GM23248 (cell line): ENCODE data around the gene UBQLNL. TPM values are rescaled to one million over a fixed set of nuclear protein-coding genes. Genes with fewer than 3 reads are reported as not detected.
A peak's percentile ranks its signal among the peaks of the same experiment; 100 is the strongest.

Experiments used
- DNase-seq: peaks from one replicate; pipeline ENCODE4 v3.0.0-alpha.2; 2015
- H2AFZ ChIP-seq: fragments of 200-600 bp; sonication (generic); 2 replicates; pipeline ENCODE4 v1.6.1; 2016; ENCODE audit warnings: antibody characterized with exemption
- H3F3A ChIP-seq: fragments of 200-600 bp; sonication (generic); 2 replicates; pipeline ENCODE4 v1.6.1; 2016; ENCODE audit warnings: mild to moderate bottlenecking, antibody characterized with exemption, mixed run types; ENCODE audit not compliant: insufficient read depth
- H3K27ac ChIP-seq: fragments of 200-600 bp; sonication (generic); 2 replicates; pipeline ENCODE4 v1.5.1; 2016; ENCODE audit warnings: mild to moderate bottlenecking
- H3K27me3 ChIP-seq: fragments of 200-600 bp; sonication (generic); replicated peaks from 2 replicates; pipeline ENCODE4 v1.6.1; 2016; ENCODE audit warnings: mild to moderate bottlenecking; ENCODE audit not compliant: insufficient read depth
- H3K36me3 ChIP-seq: fragments of 200-600 bp; sonication (generic); 2 replicates; pipeline ENCODE4 v1.6.1; 2016; ENCODE audit warnings: low read depth, mild to moderate bottlenecking
- H3K4me1 ChIP-seq: fragments of 200-600 bp; sonication (generic); 2 replicates; pipeline ENCODE4 v1.6.1; 2016; ENCODE audit warnings: mild to moderate bottlenecking; ENCODE audit not compliant: insufficient read depth
- H3K4me2 ChIP-seq: fragments of 200-600 bp; sonication (generic); one replicate; pipeline ENCODE4 v1.6.1; 2016; ENCODE audit warnings: mild to moderate bottlenecking; ENCODE audit not compliant: unreplicated experiment
- H3K4me3 ChIP-seq: fragments of 200-600 bp; sonication (generic); 2 replicates; pipeline ENCODE4 v1.5.1; 2016; ENCODE audit warnings: mild to moderate bottlenecking
- H3K79me2 ChIP-seq: fragments of 200-600 bp; sonication (generic); 2 replicates; pipeline ENCODE4 v1.6.1; 2016; ENCODE audit warnings: mild to moderate bottlenecking; ENCODE audit not compliant: insufficient read depth
- H3K9ac ChIP-seq: fragments of 200-600 bp; sonication (generic); 2 replicates; pipeline ENCODE4 v1.6.1; 2016; ENCODE audit warnings: mild to moderate bottlenecking
- H3K9me2 ChIP-seq: fragments of 200-600 bp; sonication (generic); 2 replicates; pipeline ENCODE4 v1.6.1; 2016; ENCODE audit warnings: mixed run types, mild to moderate bottlenecking, moderate library complexity; ENCODE audit not compliant: insufficient read depth
- H3K9me3 ChIP-seq: fragments of 200-600 bp; sonication (generic); one replicate; pipeline ENCODE4 v1.6.1; 2017; ENCODE audit warnings: low read depth
- H4K20me1 ChIP-seq: fragments of 200-600 bp; sonication (generic); 2 replicates; pipeline ENCODE4 v1.6.0; 2016; ENCODE audit not compliant: insufficient read depth
- EZH2 ChIP-seq: fragments of 200-600 bp; sonication (generic); IDR thresholded peaks from 2 replicates; pipeline ENCODE4 v1.6.1; 2018; ENCODE audit warnings: antibody characterized with exemption, mild to moderate bottlenecking; ENCODE audit not compliant: insufficient read depth, poor library complexity, severe bottlenecking
- EZH2phosphoT487 ChIP-seq: fragments of 200-600 bp; sonication (generic); IDR thresholded peaks from 2 replicates; pipeline ENCODE4 v1.6.1; 2018; ENCODE audit warnings: antibody characterized with exemption, moderate library complexity, mild to moderate bottlenecking, low read depth; ENCODE audit not compliant: insufficient read depth
- WGBS, 2 experiments: methylation state at CpG; one replicate each; pipeline ENCODE4 v1.1.6; 2015 to 2017; ENCODE audit warnings: low lambda C conversion rate in 2 of 2, low coverage in 1 of 2; ENCODE audit errors: missing lambda C conversion rate in 2 of 2; 5-methylcytosine and 5-hydroxymethylcytosine counted together
- in situ Hi-C: fragments of 300-500 bp; cut with MboI; formaldehyde crosslinking; loops from 2 replicates; pipeline ENCODE4 v1.15.0; 2020
- polyA plus RNA-seq: library from polyadenylated mRNA; unstranded; fragments of >200 nt; fragmentation: Nextera tagmentation; extraction: Ambion mirVana; gene quantifications from 2 replicates; pipeline ENCODE4 v1.2.1, GENCODE V29; 2016
- total RNA-seq: library from RNA; depleted of rRNA; stranded (reverse); fragments of >200 nt; shearing (Covaris generic); gene quantifications from 2 replicates; pipeline ENCODE4 v1.2.3, GENCODE V29; 2014

The UBQLNL gene
- total and polyA plus RNA-seq, 2 experiments from 2014 or later, result 0.20 to 0.32 TPM

GRCh38 chr11:5553343-5553742, 36.8 kb upstream of the UBQLNL start:
- no peak overlapping the region for H3K27ac ChIP-seq
- in situ Hi-C loops, result no loop called here
- no peak overlapping the region for H2AFZ ChIP-seq
- peak; percentile 29 for DNase-seq
- H3K9ac ChIP-seq, result no peak overlapping the region
- H3K4me2 ChIP-seq, result no peak overlapping the region
- H3K36me3 ChIP-seq, result no peaks in the 10 kb centered on the region
- no peaks in the 10 kb centered on the region for H4K20me1 ChIP-seq
- peaks cover 14% of the 10 kb centered on the region; the same call in 1 of the 2 replicates for H3K4me1 ChIP-seq
- no peaks in the 10 kb centered on the region for H3K27me3 ChIP-seq
- H3K9me2 ChIP-seq, result no peaks in the 10 kb centered on the region
- TF ChIP-seq EZH2phosphoT487 (no peak), EZH2 (no peak)
- H3K4me3 ChIP-seq, result no peak overlapping the region
- no peaks in the 10 kb centered on the region for H3F3A ChIP-seq
- no peaks in the 10 kb centered on the region for H3K79me2 ChIP-seq
- no peaks in the 10 kb centered on the region for H3K9me3 ChIP-seq

GRCh38 chr11:5550440-5551095, 34.1 kb upstream of the UBQLNL start:
- no peak overlapping the region for H3K27ac ChIP-seq
- peak overlapping the region; percentile 34 for H3K4me2 ChIP-seq
- WGBS, 2 experiments, result 36 to 37% methylated on average over 5 of the region's 5 CpGs

GRCh38 chr11:5548440-5548839, 31.9 kb upstream of the UBQLNL start, which contains the start of gene OR52H1:
Gene OR52H1, minus strand, starts transcription at chr11:5548540. Its CDS starts 3,035 bp downstream, at chr11:5545505.
- TF ChIP-seq EZH2phosphoT487 (no peak), EZH2 (no peak)
- Histone ChIP-seq H2AFZ (no peak within 1 kb of the TSS), H3K79me2 (no peaks in the 10 kb centered on the region), H3K27ac (no peak within 1 kb of the TSS), H4K20me1 (no peaks in the 10 kb centered on the region), H3F3A (no peaks in the 10 kb centered on the region), H3K9me2 (no peaks in the 10 kb centered on the region), H3K4me3 (no peak within 1 kb of the TSS), H3K9ac (no peak within 1 kb of the TSS), H3K27me3 (no peaks in the 10 kb centered on the region), H3K4me1 (peaks cover 14% of the 10 kb centered on the region; the same call in 1 of the 2 replicates), H3K9me3 (no peaks in the 10 kb centered on the region), H3K4me2 (no peak within 1 kb of the TSS), H3K36me3 (no peaks in the 10 kb centered on the region)
- in situ Hi-C loops, result no loop called here
- 53 to 59% methylated on average over 1 of the region's 1 CpG for WGBS, 2 experiments
- no peak for DNase-seq

More at GRCh38 chr11:5550440-5551095, 34.1 kb upstream of the UBQLNL start:
- H3K9ac ChIP-seq, result no peak overlapping the region
- H3K9me2 ChIP-seq, result no peaks in the 10 kb centered on the region
- no peaks in the 10 kb centered on the region for H3K27me3 ChIP-seq
- no peak overlapping the region for H3K4me3 ChIP-seq
- TF ChIP-seq EZH2phosphoT487, result no peak
- no peak for TF ChIP-seq EZH2
- H4K20me1 ChIP-seq, result no peaks in the 10 kb centered on the region
- in situ Hi-C loops, result no loop called here
- H3F3A ChIP-seq, result no peaks in the 10 kb centered on the region
- H3K79me2 ChIP-seq, result no peaks in the 10 kb centered on the region
- peaks cover 14% of the 10 kb centered on the region; the same call in 1 of the 2 replicates for H3K4me1 ChIP-seq
- no peak overlapping the region for H2AFZ ChIP-seq
- DNase-seq, result peak; percentile 87
- H3K36me3 ChIP-seq, result no peaks in the 10 kb centered on the region
- no peaks in the 10 kb centered on the region for H3K9me3 ChIP-seq

DNA sequence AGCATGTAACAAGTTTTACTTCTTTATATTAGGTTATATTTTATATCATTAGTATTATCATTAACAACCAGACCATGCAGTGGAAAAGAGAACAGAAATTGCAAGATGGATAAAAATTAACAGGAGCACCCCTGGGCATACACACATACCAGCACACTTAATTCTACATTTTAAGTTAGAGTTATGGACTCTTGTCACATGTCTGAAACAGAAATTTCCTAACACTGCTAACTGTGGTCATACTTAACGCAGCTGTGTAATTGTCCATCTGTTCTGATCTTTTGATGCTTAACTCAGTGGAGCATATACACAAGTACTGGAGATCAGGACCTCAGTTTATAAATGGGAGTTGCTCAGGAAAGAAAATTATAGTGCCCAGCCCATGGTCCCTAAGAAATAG, 31.5 kb upstream of the UBQLNL start:
- H2AFZ ChIP-seq, result no peak overlapping the region
- peaks cover 14% of the 10 kb centered on the region; the same call in 1 of the 2 replicates for H3K4me1 ChIP-seq
- TF ChIP-seq EZH2phosphoT487 (no peak), EZH2 (no peak)
- no peaks in the 10 kb centered on the region for H3K79me2 ChIP-seq
- H3F3A ChIP-seq, result no peaks in the 10 kb centered on the region
- 97 to 100% methylated on average over 1 of the region's 1 CpG for WGBS, 2 experiments
- no peaks in the 10 kb centered on the region for H3K9me3 ChIP-seq
- no peaks in the 10 kb centered on the region for H3K36me3 ChIP-seq
- in situ Hi-C loops, result no loop called here
- no peak overlapping the region for H3K27ac ChIP-seq
- no peak for DNase-seq
- H3K9me2 ChIP-seq, result no peaks in the 10 kb centered on the region
- H3K4me2 ChIP-seq, result no peak overlapping the region
- H4K20me1 ChIP-seq, result no peaks in the 10 kb centered on the region
- no peak overlapping the region for H3K4me3 ChIP-seq
- no peak overlapping the region for H3K9ac ChIP-seq
- H3K27me3 ChIP-seq, result no peaks in the 10 kb centered on the region
